Omental fat pad (tissue), 4 donors: ENCODE measurements around the gene DUS2. TPM values are rescaled to one million over a fixed set of nuclear protein-coding genes. Genes with fewer than 3 reads are reported as not detected.

Experiments used
- ATAC-seq: fragments of 150-250 bp; one replicate; pipeline ENCODE4 v1.9.1; 2016; ENCODE audit warnings: mild to moderate bottlenecking, moderate library complexity; ENCODE audit not compliant: low FRiP score
- DNase-seq: peaks from one replicate; pipeline ENCODE4 v3.0.0-alpha.2; 2019; ENCODE audit warnings: low spot score
- CTCF ChIP-seq, 3 donors: fragments of 450-650 bp; IDR thresholded peaks; one replicate each; pipeline ENCODE4 v1.5.1; 2016 to 2017; ENCODE audit warnings: antibody characterized with exemption in 3 of 3, mild to moderate bottlenecking in 3 of 3, moderate library complexity in 2 of 3
- total RNA-seq, 4 donors: library from RNA; depleted of rRNA; stranded (reverse); fragments of >200 nt; gene quantifications; one replicate each; pipeline ENCODE4 v1.1.0, GENCODE V29; 2016

The DUS2 gene
- total RNA-seq, 4 donors from 2014 or later, result 6.7 to 17.9 (median 10.2) TPM

GRCh38 chr16:68033101-68033500 lies 10.0 kb downstream of the DUS2 start:
- ATAC-seq (no peak), DNase-seq (no peak)
- TF ChIP-seq CTCF (IDR thresholded peaks at IDR 0.05), result no peak

GRCh38 chr16:68035227-68035626 lies 12.1 kb downstream of the DUS2 start:
- ATAC-seq (no peak), DNase-seq (no peak)
- no peak for TF ChIP-seq CTCF (IDR thresholded peaks at IDR 0.05)

GRCh38 chr16:68037841-68038597 lies 14.9 kb downstream of the DUS2 start:
- DNase-seq (no peak), ATAC-seq (no peak)
- no peak for TF ChIP-seq CTCF (IDR thresholded peaks at IDR 0.05)

GRCh38 chr16:68040506-68041288 lies 17.6 kb downstream of the DUS2 start:
- TF ChIP-seq CTCF (IDR thresholded peaks at IDR 0.05), result peak in 2 of 3 donors; percentile 51 to 61
- DNase-seq, result peak; percentile 92
- ATAC-seq, result peak; percentile 90

GRCh38 chr16:68041783-68042182 lies 18.7 kb downstream of the DUS2 start:
- ATAC-seq, result no peak
- no peak for DNase-seq
- TF ChIP-seq CTCF (IDR thresholded peaks at IDR 0.05), result no peak

GRCh38 chr16:68046106-68046505 lies 23.0 kb downstream of the DUS2 start:
- ATAC-seq, result no peak
- no peak for TF ChIP-seq CTCF (IDR thresholded peaks at IDR 0.05)

More at GRCh38 chr16:68046106-68046505, 23.0 kb downstream of the DUS2 start:
- no peak for DNase-seq
